Measurements from ENCODE around the gene PALM. TPM values are rescaled to one million over a fixed set of nuclear protein-coding genes. Genes with fewer than 3 reads are reported as not detected.
"Not testable (repeated sequence)": the region's sequence is repeated elsewhere in the genome, so short reads cannot be mapped to it uniquely, and the experiment has no call there.

PALM gene
- total RNA-seq, 2 experiments from 2014 or later, result not detected

- no peaks in the 10 kb centered on the region for H3K36me3 Mint-ChIP-seq
- no peaks in the 10 kb centered on the region for H3K9me3 Mint-ChIP-seq (ENCODE audit: low read depth)
- DNase-seq (no peak), ATAC-seq (no peak)
- H3K27ac Mint-ChIP-seq, result no peak overlapping the region
- CTCF ChIA-PET, result interaction anchor here (1.8 kb wide), 1 partner anchor 11 kb away, joined by 4 read pairs; no protein-coding TSS in a partner anchor
- H3K4me3 Mint-ChIP-seq, result no peak overlapping the region
- no peaks in the 10 kb centered on the region for H3K4me1 Mint-ChIP-seq
- H3K27me3 Mint-ChIP-seq, result peaks cover 7% of the 10 kb centered on the region
Measured at GRCh38 chr19:723247-723646, 14.5 kb downstream of the PALM start.

GRCh38 chr19:723714-724113, 15.0 kb downstream of the PALM start:
- Mint-ChIP-seq H3K4me3 (no peak overlapping the region), H3K27ac (no peak overlapping the region), H3K27me3 (peaks cover 7% of the 10 kb centered on the region), H3K4me1 (no peaks in the 10 kb centered on the region), H3K9me3 (ENCODE audit: low read depth) (no peaks in the 10 kb centered on the region), H3K36me3 (no peaks in the 10 kb centered on the region)
- DNase-seq, result no peak
- no peak for ATAC-seq
- CTCF ChIA-PET, result interaction anchor here (1.8 kb wide), 1 partner anchor 11 kb away, joined by 4 read pairs; no protein-coding TSS in a partner anchor

- Mint-ChIP-seq H3K36me3 (no peaks in the 10 kb centered on the region), H3K27ac (no peak overlapping the region), H3K4me1 (no peaks in the 10 kb centered on the region), H3K4me3 (no peak overlapping the region), H3K9me3 (ENCODE audit: low read depth) (no peaks in the 10 kb centered on the region), H3K27me3 (peaks cover 3% of the 10 kb centered on the region)
- DNase-seq (no peak), ATAC-seq (no peak)
- CTCF ChIA-PET, result no interaction called here
Measured at GRCh38 chr19:725461-726089, 16.8 kb downstream of the PALM start.

GRCh38 chr19:726993-727956, 18.5 kb downstream of the PALM start:
- Mint-ChIP-seq H3K4me1 (no peaks in the 10 kb centered on the region), H3K27me3 (no peaks in the 10 kb centered on the region), H3K9me3 (ENCODE audit: low read depth) (no peaks in the 10 kb centered on the region), H3K27ac (no peak overlapping the region), H3K36me3 (no peaks in the 10 kb centered on the region), H3K4me3 (no peak overlapping the region)
- no peak for ATAC-seq
- CTCF ChIA-PET, result no interaction called here
- no peak for DNase-seq

GRCh38 chr19:728011-728410, 19.3 kb downstream of the PALM start:
- no peaks in the 10 kb centered on the region for H3K9me3 Mint-ChIP-seq (ENCODE audit: low read depth)
- DNase-seq (no peak), ATAC-seq (no peak)
- CTCF ChIA-PET, result no interaction called here
- H3K36me3 Mint-ChIP-seq, result no peaks in the 10 kb centered on the region
- no peaks in the 10 kb centered on the region for H3K27me3 Mint-ChIP-seq
- peaks cover 6% of the 10 kb centered on the region for H3K4me1 Mint-ChIP-seq
- H3K4me3 Mint-ChIP-seq, result no peak overlapping the region
- no peak overlapping the region for H3K27ac Mint-ChIP-seq

- H3K4me3 Mint-ChIP-seq; DNase-seq; H3K27me3 Mint-ChIP-seq; H3K27ac Mint-ChIP-seq; H3K36me3 Mint-ChIP-seq; H3K9me3 Mint-ChIP-seq (ENCODE audit: low read depth); ATAC-seq: not testable (repeated sequence)
- CTCF ChIA-PET, result interaction anchor here (1.2 kb wide), 1 partner anchor 145 kb away, joined by 6 read pairs; no protein-coding TSS in a partner anchor
- H3K4me1 Mint-ChIP-seq, result peaks cover 17% of the 10 kb centered on the region
Measured at GRCh38 chr19:729564-729963, 20.8 kb downstream of the PALM start.

GRCh38 chr19:729965-730668, 21.4 kb downstream of the PALM start:
- H3K27me3 Mint-ChIP-seq, result no peaks in the 10 kb centered on the region
- no peak overlapping the region for H3K27ac Mint-ChIP-seq
- CTCF ChIA-PET, result interaction anchor here (0.8 to 1.2 kb wide), 4 partner anchors 27 to 219 kb away, joined by 3 to 6 read pairs (median 4); no protein-coding TSS in a partner anchor
- no peak for ATAC-seq
- no peak for DNase-seq
- no peak overlapping the region for H3K4me3 Mint-ChIP-seq
- H3K36me3 Mint-ChIP-seq, result no peaks in the 10 kb centered on the region
- H3K4me1 Mint-ChIP-seq, result peaks cover 17% of the 10 kb centered on the region
- H3K9me3 Mint-ChIP-seq (ENCODE audit: low read depth), result no peaks in the 10 kb centered on the region

- H3K4me1 Mint-ChIP-seq, result peaks cover 17% of the 10 kb centered on the region
- no peaks in the 10 kb centered on the region for H3K9me3 Mint-ChIP-seq (ENCODE audit: low read depth)
- no peak for DNase-seq
- no peak overlapping the region for H3K4me3 Mint-ChIP-seq
- no peak overlapping the region for H3K27ac Mint-ChIP-seq
- no peaks in the 10 kb centered on the region for H3K36me3 Mint-ChIP-seq
- CTCF ChIA-PET, result interaction anchor here (0.9 to 1.0 kb wide), 2 partner anchors 65 to 220 kb away, joined by 3 to 6 read pairs; no protein-coding TSS in a partner anchor
- H3K27me3 Mint-ChIP-seq, result no peaks in the 10 kb centered on the region
- ATAC-seq, result no peak
Measured at GRCh38 chr19:731000-731399, 22.3 kb downstream of the PALM start.

- Mint-ChIP-seq H3K27ac (no peak overlapping the region), H3K9me3 (ENCODE audit: low read depth) (no peaks in the 10 kb centered on the region), H3K27me3 (no peaks in the 10 kb centered on the region), H3K4me1 (peaks cover 17% of the 10 kb centered on the region), H3K36me3 (no peaks in the 10 kb centered on the region), H3K4me3 (no peak overlapping the region)
- no peak for ATAC-seq
- DNase-seq, result no peak
- CTCF ChIA-PET, result interaction anchor here (1.4 to 3.2 kb wide), 4 partner anchors 68 to 226 kb away, joined by 4 to 40 read pairs (median 5); partner anchors contain the start of gene RNF126
Measured at GRCh38 chr19:732148-733069, 23.7 kb downstream of the PALM start.

- Mint-ChIP-seq H3K27me3 (no peaks in the 10 kb centered on the region), H3K36me3 (no peaks in the 10 kb centered on the region), H3K9me3 (ENCODE audit: low read depth) (no peaks in the 10 kb centered on the region), H3K4me3 (no peak overlapping the region), H3K4me1 (peaks cover 17% of the 10 kb centered on the region), H3K27ac (no peak overlapping the region)
- DNase-seq (no peak), ATAC-seq (no peak)
- CTCF ChIA-PET, result interaction anchor here (0.6 to 3.2 kb wide), 17 partner anchors 10 to 151 kb away, joined by 3 to 40 read pairs (median 4); partner anchors contain the start of gene RNF126
Measured at GRCh38 chr19:734716-735115, 26.0 kb downstream of the PALM start.

GRCh38 chr19:736125-736524, 27.4 kb downstream of the PALM start:
- no peak overlapping the region for H3K4me3 Mint-ChIP-seq
- H3K36me3 Mint-ChIP-seq, result no peaks in the 10 kb centered on the region
- no peak for DNase-seq
- H3K27me3 Mint-ChIP-seq, result no peaks in the 10 kb centered on the region
- CTCF ChIA-PET, result interaction anchor here (1.2 kb wide), 1 partner anchor 67 kb away, joined by 3 read pairs; no protein-coding TSS in a partner anchor
- H3K27ac Mint-ChIP-seq, result no peak overlapping the region
- peaks cover 17% of the 10 kb centered on the region for H3K4me1 Mint-ChIP-seq
- ATAC-seq, result no peak
- H3K9me3 Mint-ChIP-seq (ENCODE audit: low read depth), result no peaks in the 10 kb centered on the region

- Mint-ChIP-seq H3K27me3 (no peaks in the 10 kb centered on the region), H3K36me3 (no peaks in the 10 kb centered on the region), H3K4me3 (no peak overlapping the region), H3K9me3 (ENCODE audit: low read depth) (no peaks in the 10 kb centered on the region), H3K4me1 (peaks cover 15% of the 10 kb centered on the region), H3K27ac (no peak overlapping the region)
- DNase-seq (peak; percentile 63), ATAC-seq (peak; percentile 73)
- CTCF ChIA-PET, result interaction anchor here (0.5 to 1.2 kb wide), 4 partner anchors 69 to 240 kb away, joined by 3 to 4 read pairs (median 3); no protein-coding TSS in a partner anchor
Measured at GRCh38 chr19:737591-738093, 28.9 kb downstream of the PALM start.
